ELF-1 (cell line): ENCODE measurements around the gene GPBP1L1.
A peak's percentile ranks its signal among the peaks of the same experiment; 100 is the strongest.
"Not testable (repeated sequence)": the region's sequence is repeated elsewhere in the genome, so short reads cannot be mapped to it uniquely, and the experiment has no call there.

Experiments used
- DNase-seq: peaks from one replicate; pipeline ENCODE4 v3.0.0-alpha.2; 2016; ENCODE audit warnings: low read depth, low spot score

Gene GPBP1L1

GRCh38 chr1:45640293-45640692 lies 46.0 kb downstream of the GPBP1L1 start:
- no peak for DNase-seq

GRCh38 chr1:45635211-45635610 lies 51.1 kb downstream of the GPBP1L1 start:
- DNase-seq = no peak

- DNase-seq = no peak
These were observed 55.9 kb downstream of the GPBP1L1 start for GRCh38 chr1:45630429-45630828.

GRCh38 chr1:45629035-45629434 lies 57.3 kb downstream of the GPBP1L1 start:
- DNase-seq = no peak

GRCh38 chr1:45623972-45624371 lies 62.4 kb downstream of the GPBP1L1 start, which contains the start of gene CCDC17:
TSS of gene CCDC17 (minus strand) at chr1:45624054. CDS start at chr1:45623909, 145 bp downstream.
- DNase-seq = no peak

- peak; percentile 28 for DNase-seq
These were observed 63.6 kb downstream of the GPBP1L1 start for GRCh38 chr1:45622524-45623394.

- peak; percentile 39 for DNase-seq
These were observed 64.3 kb downstream of the GPBP1L1 start for GRCh38 chr1:45621895-45622523.

GRCh38 chr1:45621501-45621836 lies 64.9 kb downstream of the GPBP1L1 start:
- no peak for DNase-seq

- DNase-seq = no peak
These were observed 65.5 kb downstream of the GPBP1L1 start for GRCh38 chr1:45620588-45621500.

GRCh38 chr1:45619149-45619921 lies 67.0 kb downstream of the GPBP1L1 start:
- DNase-seq = no peak

- no peak for DNase-seq
These were observed 68.7 kb downstream of the GPBP1L1 start for GRCh38 chr1:45617618-45618017.

- no peak for DNase-seq
These were observed 70.4 kb downstream of the GPBP1L1 start for GRCh38 chr1:45615885-45616284.

GRCh38 chr1:45612941-45613579 lies 73.3 kb downstream of the GPBP1L1 start:
- no peak for DNase-seq

GRCh38 chr1:45610589-45611226 lies 75.6 kb downstream of the GPBP1L1 start:
- no peak for DNase-seq

- DNase-seq = no peak
These were observed 77.9 kb downstream of the GPBP1L1 start for GRCh38 chr1:45608175-45609156.

GRCh38 chr1:45607404-45608074 lies 78.8 kb downstream of the GPBP1L1 start:
- DNase-seq = no peak

- no peak for DNase-seq
These were observed 82.1 kb downstream of the GPBP1L1 start for GRCh38 chr1:45604239-45604638.

- DNase-seq = not testable (repeated sequence)
These were observed 89.6 kb downstream of the GPBP1L1 start for GRCh38 chr1:45596765-45597164.
